Eye (tissue), 1 donor: ENCODE measurements around the gene KCNK2.
"Not testable (repeated sequence)": the region's sequence is repeated elsewhere in the genome, so short reads cannot be mapped to it uniquely, and the experiment has no call there.

ENCODE experiments used
- DNase-seq: peaks from one replicate; pipeline ENCODE4 v3.0.0-alpha.2; 2015

The KCNK2 gene

DNA sequence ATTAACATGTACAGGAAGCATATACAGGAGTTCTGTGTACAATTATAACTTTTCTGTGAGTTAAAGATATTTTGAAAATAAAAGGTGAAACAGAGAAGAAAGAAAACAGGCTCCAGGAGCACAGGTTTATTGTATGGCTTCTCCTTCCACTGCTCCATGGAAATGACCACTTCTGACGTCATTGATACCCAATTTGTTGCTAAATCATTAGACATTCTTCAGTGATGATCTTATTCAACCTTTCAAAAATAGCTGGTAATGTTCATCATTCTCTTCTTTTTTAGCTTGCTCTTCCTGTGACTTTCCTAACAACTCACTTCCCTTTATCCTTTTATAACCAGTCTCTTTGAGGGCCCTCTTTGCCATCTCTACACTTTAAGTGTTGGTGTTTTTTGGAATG is 77.8 kb downstream of the KCNK2 start:
- no peak for DNase-seq

DNA sequence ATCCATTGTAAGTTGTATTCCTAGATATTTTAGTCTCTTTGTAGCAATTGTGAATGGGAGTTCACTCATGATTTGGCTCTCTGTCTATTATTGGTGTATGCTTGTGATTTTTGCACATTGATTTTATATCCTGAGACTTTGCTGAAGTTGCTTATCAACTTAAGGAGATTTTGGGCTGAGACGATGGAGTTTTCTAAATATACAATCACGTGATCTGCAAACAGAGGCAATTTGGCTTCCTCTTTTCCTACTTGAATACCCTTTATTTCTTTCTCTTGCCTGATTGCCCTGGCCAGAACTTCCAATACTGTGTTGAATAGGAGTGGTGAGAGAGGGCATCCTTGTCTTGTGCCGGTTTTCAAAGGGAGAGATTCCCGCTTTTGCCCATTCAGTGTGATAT is 80.6 kb downstream of the KCNK2 start:
- not testable (repeated sequence) for DNase-seq

DNA sequence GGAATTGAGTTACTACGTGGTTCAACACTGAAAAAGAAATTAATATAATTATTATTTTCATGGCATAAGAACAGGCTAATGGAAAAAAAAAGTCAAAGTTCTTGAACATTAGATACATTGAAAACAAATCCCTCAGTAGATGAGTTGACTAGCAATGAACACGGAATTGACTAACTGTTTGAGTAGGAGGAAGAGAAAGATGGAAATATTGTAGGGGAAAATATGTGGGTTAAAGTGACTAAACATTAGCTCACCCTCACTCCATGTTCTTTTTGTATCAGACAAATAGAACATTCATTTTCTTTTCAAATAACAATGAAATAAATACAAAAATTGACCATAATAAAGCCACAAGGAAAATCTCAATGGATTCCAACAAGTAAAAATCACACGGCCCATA is 84.3 kb downstream of the KCNK2 start:
- DNase-seq: no peak

DNA sequence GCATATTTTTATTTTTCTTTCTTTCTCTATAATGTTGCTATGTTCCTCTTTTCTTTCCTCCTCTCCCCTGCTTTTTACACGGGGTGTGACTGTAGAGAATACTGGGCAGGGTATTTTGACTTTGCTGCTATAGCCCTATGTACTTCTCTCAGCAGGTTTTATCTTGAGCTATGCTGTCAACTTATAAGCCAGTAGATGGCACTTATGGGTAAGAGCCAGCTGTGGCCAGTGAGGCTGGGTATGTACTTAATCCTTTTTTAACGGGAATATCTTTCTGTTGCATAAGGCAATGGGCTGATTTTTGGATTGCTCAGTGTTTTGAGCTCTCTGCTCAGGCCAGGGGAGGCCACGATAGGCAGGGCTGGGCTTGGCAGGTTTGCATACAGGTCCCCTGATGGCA is 99.0 kb downstream of the KCNK2 start:
- DNase-seq: no peak

DNA sequence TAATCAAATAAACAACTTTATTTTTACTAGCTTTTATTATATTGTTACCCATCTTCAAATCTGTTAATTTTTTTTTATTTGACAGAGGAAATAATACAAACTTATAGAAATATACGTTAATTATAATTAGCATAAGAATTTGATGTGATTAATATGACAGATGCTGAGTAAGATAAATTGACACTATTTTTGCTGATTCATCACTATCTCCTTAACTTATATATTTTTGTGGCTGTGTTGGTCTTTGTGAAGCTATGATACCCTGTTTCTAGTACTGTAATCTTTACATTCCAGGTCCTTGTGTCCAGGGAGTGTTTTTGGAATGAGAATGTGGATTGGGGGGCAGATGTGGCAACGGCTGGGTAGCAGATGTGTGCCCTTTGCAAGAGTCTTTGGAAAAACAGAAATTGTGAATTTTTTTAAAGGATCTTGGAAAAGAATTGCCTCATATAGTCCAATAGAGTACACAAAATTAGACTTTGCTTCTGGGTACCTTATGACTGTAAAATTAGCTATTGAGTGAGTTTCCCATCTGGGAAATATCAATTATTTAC is 102.6 kb downstream of the KCNK2 start:
- DNase-seq: no peak

DNA sequence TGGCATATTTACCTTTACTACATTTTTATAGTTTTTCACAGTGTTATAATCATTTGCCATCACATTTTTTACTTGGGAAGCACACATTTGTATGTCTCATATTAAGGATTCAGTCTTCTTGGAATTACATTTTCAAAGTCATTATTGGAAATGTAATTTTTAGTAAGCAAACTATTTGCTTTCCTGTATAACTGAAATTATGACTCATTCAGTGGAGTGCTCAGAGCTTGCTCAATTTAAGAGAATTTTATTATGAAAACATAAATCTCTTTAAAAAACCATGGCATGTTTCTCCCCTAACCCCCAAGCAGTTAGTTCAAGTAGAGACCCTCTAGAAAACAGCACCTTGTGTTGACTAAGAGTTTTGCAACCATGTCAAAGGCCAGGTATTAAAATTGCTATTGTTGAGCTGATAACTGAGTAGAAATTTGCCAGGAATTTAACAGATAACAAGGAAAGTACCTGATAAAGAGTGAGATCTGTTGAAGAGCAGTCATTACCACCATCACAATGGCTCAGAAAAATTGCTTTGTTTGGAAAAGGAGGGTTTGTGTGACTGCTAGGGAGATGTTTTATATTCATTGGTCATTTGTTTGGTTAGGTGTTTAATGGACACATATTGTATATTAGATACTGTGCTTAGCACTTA is 105.9 kb downstream of the KCNK2 start:
- no peak for DNase-seq

DNA sequence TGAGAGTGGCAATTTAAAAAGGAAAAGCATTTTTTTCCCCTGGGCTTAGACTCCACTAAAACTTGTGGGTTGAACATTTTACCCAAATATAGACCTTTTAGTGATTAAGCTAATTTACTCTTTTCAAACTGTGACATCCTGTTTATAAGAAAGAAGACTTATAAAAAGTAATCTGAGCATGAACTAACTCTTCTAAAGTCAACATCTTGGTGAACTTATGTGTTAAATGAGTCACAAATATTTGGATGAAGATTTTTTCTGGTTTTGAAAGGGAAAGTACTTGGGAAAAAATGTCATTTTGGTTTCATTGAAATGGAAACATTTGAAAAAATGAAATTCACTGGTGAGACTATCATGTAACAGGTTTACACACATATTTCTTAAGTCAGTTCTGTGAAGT is 109.8 kb downstream of the KCNK2 start:
- no peak for DNase-seq

DNA sequence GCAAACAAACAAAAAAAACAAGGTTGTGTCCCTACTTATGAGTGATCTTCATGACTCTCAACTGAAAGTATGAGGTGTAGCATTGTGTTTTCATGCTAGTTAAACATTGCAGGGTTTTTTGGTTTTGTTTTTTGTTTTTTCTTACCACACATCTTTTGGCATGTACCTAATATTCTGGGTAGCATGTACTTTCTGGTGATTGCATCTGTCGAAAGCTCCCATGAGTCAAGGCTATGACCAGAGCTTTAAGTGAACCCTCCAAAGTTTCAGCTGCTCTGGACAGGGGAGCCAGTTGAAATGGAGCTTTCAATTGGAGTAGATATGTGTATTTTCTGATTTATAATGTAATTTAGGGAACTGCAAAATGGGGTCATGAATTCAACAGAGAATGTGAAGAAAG is 115.5 kb downstream of the KCNK2 start:
- no peak for DNase-seq

DNA sequence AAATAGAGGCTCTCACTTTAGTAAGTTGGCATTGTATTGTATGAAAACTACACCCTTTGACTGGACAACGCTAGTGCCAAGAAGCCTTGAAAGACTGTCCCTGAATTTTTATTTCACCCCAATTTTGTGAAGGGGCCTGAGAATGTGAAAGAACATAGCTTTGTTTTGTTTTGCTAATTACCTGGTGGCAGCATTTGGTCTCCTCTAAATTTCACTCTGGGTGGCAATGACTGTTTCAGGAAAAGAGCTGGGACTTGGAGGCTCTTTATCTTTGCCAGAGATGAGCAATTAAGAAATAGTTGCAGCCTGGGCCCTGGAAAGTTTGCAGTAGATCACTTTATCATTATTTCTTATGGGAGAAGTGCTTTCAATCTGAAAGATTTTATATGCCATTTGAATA is 117.6 kb downstream of the KCNK2 start:
- DNase-seq: no peak

DNA sequence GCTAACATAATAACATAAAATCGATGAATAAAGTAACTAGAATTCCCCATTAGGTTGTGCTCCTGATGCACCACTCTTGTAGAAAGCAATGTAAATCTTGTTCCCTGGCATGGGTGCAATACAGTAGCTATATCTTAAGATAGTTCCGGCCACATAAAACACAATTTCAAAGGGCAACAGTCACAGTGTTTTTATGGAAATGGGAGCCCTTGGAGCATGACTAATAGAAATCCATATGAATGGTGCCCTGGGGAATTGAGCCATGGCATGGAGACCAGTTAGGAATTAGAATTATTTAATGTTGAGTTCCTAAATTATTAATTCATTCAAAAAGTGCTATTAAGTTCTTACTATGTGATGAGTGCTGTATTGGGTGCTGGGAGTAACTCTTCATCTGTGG is 118.7 kb downstream of the KCNK2 start:
- peak; percentile 67 for DNase-seq

DNA sequence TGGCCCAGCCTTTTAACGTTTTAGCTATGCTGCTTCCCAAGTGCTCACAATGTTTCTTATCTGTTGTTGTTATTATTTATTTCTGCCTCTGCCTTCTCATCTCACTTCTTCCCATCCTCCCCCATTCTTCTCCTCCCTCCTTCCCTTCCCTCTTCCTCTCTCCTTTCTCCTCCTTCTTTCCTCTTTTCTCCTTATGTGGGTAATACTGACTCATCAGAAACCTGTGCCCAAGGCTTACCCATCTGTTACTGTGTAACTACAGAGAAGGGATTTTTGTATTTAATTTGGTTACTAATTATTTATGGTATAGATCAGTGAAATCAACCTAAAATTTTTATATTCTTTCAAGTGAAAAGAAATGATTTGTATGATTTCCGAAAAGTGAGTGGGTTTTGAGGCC is 120.3 kb downstream of the KCNK2 start:
- no peak for DNase-seq

- peak; percentile 9 for DNase-seq
Observed at GRCh38 chr1:215210167-215210566, 127.6 kb downstream of the KCNK2 start.

- peak; percentile 9 for DNase-seq
Observed at GRCh38 chr1:215215846-215216245, 133.3 kb downstream of the KCNK2 start.

- no peak for DNase-seq
Observed at GRCh38 chr1:215219372-215219771, 136.8 kb downstream of the KCNK2 start.

GRCh38 chr1:215220346-215220745 is 137.8 kb downstream of the KCNK2 start:
- DNase-seq: no peak

DNA sequence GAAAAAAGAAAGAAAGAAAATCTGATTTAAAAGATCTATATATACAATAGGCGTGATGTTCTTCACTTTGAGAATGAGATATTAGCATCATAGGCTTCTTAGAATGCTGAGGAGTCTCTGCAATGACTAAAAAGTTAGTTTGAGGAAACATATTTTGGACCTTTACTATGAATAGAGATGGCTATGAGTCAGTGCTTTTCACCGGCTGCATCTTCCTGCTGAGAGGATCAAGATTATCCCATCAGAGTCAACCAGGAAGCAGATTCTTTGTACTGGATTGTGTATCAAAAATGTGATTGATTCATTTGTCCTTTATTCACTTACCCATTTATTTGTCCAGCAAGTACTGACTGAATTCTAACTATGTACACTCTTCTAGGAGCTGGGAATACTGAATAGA is 144.2 kb downstream of the KCNK2 start:
- no peak for DNase-seq

GRCh38 chr1:215228193-215228592 is 145.7 kb downstream of the KCNK2 start:
- DNase-seq: no peak

DNA sequence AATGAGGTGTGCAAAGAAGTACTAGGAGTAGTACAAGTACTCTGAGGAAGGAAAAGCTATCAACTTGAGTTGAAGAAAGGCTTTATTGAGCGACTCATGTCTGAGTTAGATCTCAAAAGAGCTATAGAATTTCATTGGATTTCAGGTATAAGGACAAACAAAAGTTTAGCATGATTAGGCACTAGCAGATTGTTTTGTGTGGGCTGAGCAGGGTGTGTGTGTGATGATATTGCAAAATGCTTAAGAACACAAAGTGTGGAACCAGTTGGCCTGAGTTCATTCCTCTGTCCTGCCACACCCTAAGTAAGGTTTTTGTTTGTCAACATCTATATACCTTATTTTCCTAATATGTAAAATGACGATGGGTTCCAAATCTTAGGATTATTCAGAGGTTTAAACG is 158.9 kb downstream of the KCNK2 start:
- no peak for DNase-seq

GRCh38 chr1:215243345-215244054 is 161.0 kb downstream of the KCNK2 start:
- DNase-seq: peak; percentile 7

DNA sequence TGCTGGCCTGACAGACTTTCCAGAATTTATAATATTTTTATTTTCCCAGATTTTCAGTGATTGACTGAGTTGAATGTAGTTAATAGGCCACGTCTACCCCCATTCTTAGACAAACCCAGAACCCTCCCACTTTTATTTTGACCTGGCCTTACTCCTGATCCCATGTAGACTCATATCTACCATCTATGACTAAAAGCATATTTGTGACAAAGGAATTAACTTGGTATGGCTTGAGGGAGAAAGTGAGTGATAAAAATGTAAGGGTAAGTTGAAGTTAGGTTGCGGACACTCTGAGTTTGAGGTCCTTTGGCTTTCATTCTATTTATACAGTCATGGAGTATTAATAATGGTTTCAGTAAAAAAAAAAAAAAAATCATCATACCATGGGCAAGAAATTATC is 168.4 kb downstream of the KCNK2 start:
- DNase-seq: no peak

- no peak for DNase-seq
Observed at GRCh38 chr1:215251428-215251827, 168.9 kb downstream of the KCNK2 start.

GRCh38 chr1:215252164-215252563 is 169.6 kb downstream of the KCNK2 start:
- no peak for DNase-seq

DNA sequence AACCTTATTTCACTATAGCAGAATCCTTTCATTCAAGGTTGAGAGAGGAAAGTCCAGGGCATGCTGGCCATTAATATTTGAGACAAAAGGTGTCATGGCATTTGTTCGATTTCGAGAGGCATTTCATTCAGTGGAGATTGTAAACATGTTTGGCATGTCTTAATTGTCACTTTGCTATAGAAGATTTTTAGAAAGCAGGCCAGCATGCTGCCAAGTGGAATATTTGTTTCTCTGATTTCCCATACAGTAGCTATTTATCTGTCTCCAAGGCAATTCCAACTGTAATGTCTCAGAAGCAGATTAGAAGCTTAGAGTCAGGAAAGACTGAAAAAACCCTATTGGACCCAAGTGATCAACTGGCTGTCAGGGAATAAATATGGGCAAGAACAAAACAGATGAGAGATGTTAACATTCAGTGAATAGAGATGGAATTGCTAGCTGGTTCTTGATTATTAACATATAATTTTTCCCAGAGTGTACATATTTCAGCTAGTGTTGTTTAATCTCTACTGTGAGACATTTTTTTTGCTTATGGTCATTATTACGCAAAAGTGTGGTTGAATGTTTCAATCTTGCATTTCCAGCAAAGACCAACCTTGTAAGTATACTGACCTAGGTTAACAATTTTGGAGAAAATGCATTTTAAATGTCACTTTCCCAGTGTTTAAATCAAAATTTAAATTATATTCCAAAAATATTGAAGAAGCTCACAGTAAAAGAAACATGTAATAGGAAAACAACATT is 174.6 kb downstream of the KCNK2 start:
- no peak for DNase-seq

DNA sequence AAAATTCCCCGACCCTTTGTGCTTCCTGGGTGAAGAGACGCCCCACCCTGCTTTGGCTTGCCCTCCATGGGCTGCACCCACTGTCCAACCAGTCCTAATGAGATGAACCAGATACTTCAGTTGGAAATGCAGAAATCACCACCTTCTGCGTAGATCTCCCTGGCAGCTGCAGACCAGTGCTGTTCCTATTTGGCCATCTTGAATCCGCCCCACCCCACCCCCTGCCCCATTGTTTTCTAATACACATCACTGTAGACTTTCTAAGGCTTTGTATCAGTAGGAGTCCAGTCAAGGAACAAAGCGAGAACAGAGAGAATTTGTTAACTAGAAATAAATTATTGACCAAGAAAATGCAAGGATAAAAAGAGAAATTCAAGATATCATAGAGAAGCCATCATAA is 178.2 kb downstream of the KCNK2 start:
- DNase-seq: no peak
